Natural killer cell (primary cell): ENCODE measurements around the gene KRTAP10-8. TPM values are rescaled to one million over a fixed set of nuclear protein-coding genes. Genes with fewer than 3 reads are reported as not detected.

Experiments
- ATAC-seq, 3 donors: fragments of 150-1000 bp in 2 of 3; fragments of 200-7000 bp in 1 of 3; cut with Tn5 transposase; 1 replicate in 1 of 3; 2 replicates in 2 of 3; pipeline ENCODE4 v1.10.0; 2021; ENCODE audit warnings: mild to moderate bottlenecking in 2 of 3, moderate library complexity in 2 of 3
- DNase-seq, 2 donors: peaks; one replicate each; pipeline versions ENCODE4 v3.0.0 to v3.0.0-alpha.2; 2013 to 2021; ENCODE audit warnings: mixed read lengths in 1 of 2
- H3K27ac ChIP-seq: one replicate; pipeline ENCODE4 v1.5.1; 2013; ENCODE audit warnings: mild to moderate bottlenecking, low read length
- H3K27me3 ChIP-seq: one replicate; pipeline ENCODE4 v1.6.1; 2013; ENCODE audit warnings: low read length; ENCODE audit not compliant: control insufficient read depth, insufficient read depth
- H3K36me3 ChIP-seq: one replicate; pipeline ENCODE4 v1.6.1; 2013; ENCODE audit warnings: low read length; ENCODE audit not compliant: control insufficient read depth, insufficient read depth
- H3K4me1 ChIP-seq: one replicate; pipeline ENCODE4 v1.6.1; 2013; ENCODE audit warnings: low read length; ENCODE audit not compliant: control insufficient read depth, insufficient read depth
- H3K4me3 ChIP-seq: one replicate; pipeline ENCODE4 v1.5.1; 2013; ENCODE audit warnings: low read length
- H3K9me3 ChIP-seq: one replicate; pipeline ENCODE4 v1.6.1; 2013; ENCODE audit warnings: low read length; ENCODE audit not compliant: control insufficient read depth, insufficient read depth
- H3K27ac Mint-ChIP-seq, 2 donors: one replicate each; pipeline ENCODE4 v1.8.0; 2022; ENCODE audit warnings: mild to moderate bottlenecking in 2 of 2, mixed read lengths in 2 of 2, moderate library complexity in 1 of 2
- H3K27me3 Mint-ChIP-seq, 2 donors: one replicate each; pipeline ENCODE4 v1.8.0; 2022; ENCODE audit warnings: low read depth in 2 of 2, mixed read lengths in 2 of 2
- H3K36me3 Mint-ChIP-seq: one replicate; pipeline ENCODE4 v1.8.0; 2022; ENCODE audit warnings: mixed read lengths
- H3K4me1 Mint-ChIP-seq, 2 donors: one replicate each; pipeline ENCODE4 v1.8.0; 2022; ENCODE audit warnings: mixed read lengths in 2 of 2
- H3K4me3 Mint-ChIP-seq: one replicate; pipeline ENCODE4 v1.8.0; 2022; ENCODE audit warnings: mild to moderate bottlenecking, moderate library complexity, mixed read lengths
- H3K9me3 Mint-ChIP-seq, 2 donors: one replicate each; pipeline ENCODE4 v1.8.0; 2022; ENCODE audit warnings: mixed read lengths in 2 of 2
- WGBS: methylation state at CpG from one replicate; pipeline ENCODE4 v1.1.7; 2013; ENCODE audit warnings: missing lambda C conversion rate; ENCODE audit not compliant: insufficient coverage; 5-methylcytosine and 5-hydroxymethylcytosine counted together
- intact Hi-C: fragments of 100-400 bp; cut with micrococcal nuclease; formaldehyde crosslinking; loops from one replicate; pipeline ENCODE4 v1.14.2; 2022
- total RNA-seq, 4 donors: library from RNA; stranded (reverse); fragments of 120-200 nt in 1 of 4; gene quantifications; one replicate each; pipeline versions ENCODE4 v1.2.3 to v1.2.4, GENCODE V29; 2013 to 2022
- TF ChIP-seq, protein P1 (sequence below): fragments of 200-600 bp; IDR thresholded peaks from one replicate; pipeline ENCODE4 v1.8.0; 2022; ENCODE audit warnings: antibody characterized with exemption

Gene KRTAP10-8
- total RNA-seq, 3 donors from 2014 or later (not counting 1 experiment from before 2014, with no cell fraction given) = not detected

DNA sequence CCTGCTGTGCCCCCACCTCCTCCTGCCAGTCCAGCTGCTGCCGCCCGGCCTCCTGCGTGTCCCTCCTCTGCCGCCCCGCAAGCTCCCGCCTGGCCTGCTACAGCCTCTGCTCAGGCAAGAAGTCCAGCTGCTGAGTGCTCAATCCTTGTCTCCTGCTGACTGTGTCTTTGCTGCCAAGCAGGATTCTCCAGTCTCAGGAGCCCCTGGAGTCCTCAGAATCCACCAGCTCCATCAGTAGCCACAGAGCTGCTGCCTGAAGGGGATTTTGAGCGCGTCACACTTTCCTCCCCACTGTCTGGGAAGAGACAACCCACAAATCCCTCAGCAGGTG is 35.3 kb downstream of the KRTAP10-8 start:
- Mint-ChIP-seq H3K27ac (no peak overlapping the region), H3K27me3 (peaks cover 5 to 9% of the 10 kb centered on the region in 2 donors), H3K4me3 (no peak overlapping the region), H3K36me3 (peaks cover 11% of the 10 kb centered on the region), H3K9me3 (peaks cover 4 to 10% of the 10 kb centered on the region in 2 donors), H3K4me1 (peaks cover 0 to 13% of the 10 kb centered on the region in 2 donors)
- WGBS = 72% methylated on average over 8 of the region's 8 CpGs
- TF ChIP-seq, protein P1, sequence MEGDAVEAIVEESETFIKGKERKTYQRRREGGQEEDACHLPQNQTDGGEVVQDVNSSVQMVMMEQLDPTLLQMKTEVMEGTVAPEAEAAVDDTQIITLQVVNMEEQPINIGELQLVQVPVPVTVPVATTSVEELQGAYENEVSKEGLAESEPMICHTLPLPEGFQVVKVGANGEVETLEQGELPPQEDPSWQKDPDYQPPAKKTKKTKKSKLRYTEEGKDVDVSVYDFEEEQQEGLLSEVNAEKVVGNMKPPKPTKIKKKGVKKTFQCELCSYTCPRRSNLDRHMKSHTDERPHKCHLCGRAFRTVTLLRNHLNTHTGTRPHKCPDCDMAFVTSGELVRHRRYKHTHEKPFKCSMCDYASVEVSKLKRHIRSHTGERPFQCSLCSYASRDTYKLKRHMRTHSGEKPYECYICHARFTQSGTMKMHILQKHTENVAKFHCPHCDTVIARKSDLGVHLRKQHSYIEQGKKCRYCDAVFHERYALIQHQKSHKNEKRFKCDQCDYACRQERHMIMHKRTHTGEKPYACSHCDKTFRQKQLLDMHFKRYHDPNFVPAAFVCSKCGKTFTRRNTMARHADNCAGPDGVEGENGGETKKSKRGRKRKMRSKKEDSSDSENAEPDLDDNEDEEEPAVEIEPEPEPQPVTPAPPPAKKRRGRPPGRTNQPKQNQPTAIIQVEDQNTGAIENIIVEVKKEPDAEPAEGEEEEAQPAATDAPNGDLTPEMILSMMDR = no peak
- H3K36me3 ChIP-seq = no peaks in the 10 kb centered on the region
- intact Hi-C loops = no loop called here
- ATAC-seq (no peak), DNase-seq (no peak)
- H3K27ac ChIP-seq = no peak overlapping the region
- peaks cover 13% of the 10 kb centered on the region for H3K9me3 ChIP-seq
- peaks cover 6% of the 10 kb centered on the region for H3K4me1 ChIP-seq
- no peak overlapping the region for H3K4me3 ChIP-seq
- peaks cover 2% of the 10 kb centered on the region for H3K27me3 ChIP-seq

DNA sequence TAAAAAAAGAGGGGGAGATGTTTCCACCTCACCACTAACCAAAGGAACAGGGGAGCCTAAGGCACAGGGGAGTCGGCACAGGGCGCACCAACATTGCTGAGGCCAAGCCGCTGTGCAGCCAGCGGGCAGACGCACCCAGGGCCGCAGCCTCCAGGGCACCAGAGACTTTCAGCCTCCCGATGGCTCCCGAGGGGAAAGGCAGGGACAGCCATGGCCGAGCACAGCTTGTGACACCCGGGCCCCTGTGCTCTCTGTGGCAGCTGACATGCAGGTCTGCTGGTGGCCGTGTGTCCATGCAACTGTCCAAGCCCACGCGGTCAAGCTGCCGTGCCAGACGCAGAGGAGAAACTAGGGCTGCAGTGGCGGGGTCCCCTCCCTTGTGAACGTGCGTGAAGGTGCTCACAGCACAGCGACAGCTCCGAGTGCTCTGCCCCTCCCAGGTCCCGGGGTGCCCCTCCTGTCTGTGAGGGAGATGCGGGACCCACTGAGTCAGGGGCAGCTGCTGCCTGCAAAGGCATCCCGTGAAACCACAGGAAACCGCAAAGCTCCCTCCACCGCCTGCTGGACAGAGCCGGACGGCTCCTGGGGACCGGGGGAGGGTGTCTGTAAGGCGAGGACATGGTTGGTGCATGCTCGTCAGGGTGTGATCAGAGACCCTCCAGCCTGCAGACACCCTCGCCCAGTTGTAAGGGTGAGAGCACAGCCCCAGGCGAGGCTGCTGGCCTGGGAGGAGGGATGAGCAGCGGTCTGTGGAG is 36.9 kb downstream of the KRTAP10-8 start:
- peaks cover 2% of the 10 kb centered on the region for H3K27me3 ChIP-seq
- ATAC-seq (no peak), DNase-seq (no peak)
- Mint-ChIP-seq H3K9me3 (peaks cover 4 to 10% of the 10 kb centered on the region in 2 donors), H3K27me3 (peaks cover 5 to 9% of the 10 kb centered on the region in 2 donors), H3K27ac (no peak overlapping the region), H3K36me3 (peaks cover 11% of the 10 kb centered on the region), H3K4me1 (peaks cover 3 to 14% of the 10 kb centered on the region in 2 donors), H3K4me3 (no peak overlapping the region)
- no peak overlapping the region for H3K4me3 ChIP-seq
- H3K9me3 ChIP-seq = peaks cover 11% of the 10 kb centered on the region
- WGBS = 81% methylated on average over 33 of the region's 33 CpGs
- peaks cover 8% of the 10 kb centered on the region for H3K4me1 ChIP-seq
- no peaks in the 10 kb centered on the region for H3K36me3 ChIP-seq
- intact Hi-C loops = no loop called here
- TF ChIP-seq, protein P1 = no peak
- no peak overlapping the region for H3K27ac ChIP-seq

DNA sequence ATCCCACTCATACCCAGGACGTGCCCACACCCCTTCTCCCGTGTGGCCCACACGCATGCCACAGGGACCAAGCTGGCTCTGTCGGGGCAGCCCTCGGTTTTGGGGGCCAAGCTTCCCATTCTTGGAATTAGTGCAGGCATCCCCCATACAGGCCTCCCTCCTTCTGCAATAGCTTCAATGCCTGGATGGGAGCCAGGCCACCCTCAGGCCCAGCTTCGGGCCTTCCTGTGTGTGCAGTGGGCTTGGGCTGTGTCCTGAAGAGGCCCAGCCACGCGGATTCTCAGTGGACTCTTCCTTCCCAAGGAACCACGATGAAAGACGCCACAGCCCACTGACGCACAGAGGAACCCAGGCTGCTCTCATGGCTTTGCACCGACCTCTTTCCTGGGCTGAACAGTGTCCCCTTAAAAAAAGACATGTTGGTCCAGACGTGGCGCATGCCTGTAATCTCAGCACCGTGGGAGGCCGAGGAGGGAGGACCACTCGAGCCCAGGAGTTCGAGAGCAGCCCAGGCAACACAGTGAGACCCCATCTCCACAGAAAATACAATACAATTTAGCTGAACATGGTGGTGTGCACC is 37.7 kb downstream of the KRTAP10-8 start:
- no peak for DNase-seq
- ATAC-seq = no peak
- H3K9me3 Mint-ChIP-seq = peaks cover 4 to 5% of the 10 kb centered on the region in 2 donors
- Histone ChIP-seq H3K4me3 (no peak overlapping the region), H3K27me3 (peaks cover 2% of the 10 kb centered on the region), H3K27ac (no peak overlapping the region), H3K9me3 (peaks cover 6% of the 10 kb centered on the region), H3K4me1 (peaks cover 17% of the 10 kb centered on the region), H3K36me3 (no peaks in the 10 kb centered on the region)
- no peak overlapping the region for H3K4me3 Mint-ChIP-seq
- intact Hi-C loops = no loop called here
- peaks cover 5 to 8% of the 10 kb centered on the region in 2 donors for H3K27me3 Mint-ChIP-seq
- H3K4me1 Mint-ChIP-seq = peaks cover 11 to 21% of the 10 kb centered on the region in 2 donors
- TF ChIP-seq, protein P1 = no peak
- 93% methylated on average over 18 of the region's 18 CpGs for WGBS
- H3K36me3 Mint-ChIP-seq = peaks cover 5% of the 10 kb centered on the region
- no peak overlapping the region for H3K27ac Mint-ChIP-seq
